HCT116 (cell line): ENCODE measurements around the gene AS3MT. TPM values are rescaled to one million over a fixed set of nuclear protein-coding genes. Genes with fewer than 3 reads are reported as not detected.

Experiments
- ATAC-seq: fragments of 200-7000 bp; cut with Tn5 transposase; 2 replicates; pipeline ENCODE4 v1.9.1; 2020; ENCODE audit warnings: mild to moderate bottlenecking, moderate library complexity
- BruUV-seq: library from RNA; stranded (reverse); fragments of 400-500 nt; replicated peaks from 2 replicates; lab custom pipeline; 2021; lab: Mats Ljungman, UMichigan
- CTCF ChIA-PET: fragments of 300-600 bp; sonication (Branson Sonifier 250); formaldehyde crosslinking; loops from one replicate; lab custom pipeline; 2021; ENCODE audit warnings: antibody characterized with exemption; lab: Charles Lee
- POLR2A ChIA-PET: fragments of 300-600, 350-600 bp; sonication (Branson Sonifier 250); formaldehyde crosslinking; loops from one replicate; lab custom pipeline; 2021; ENCODE audit warnings: antibody characterized with exemption; lab: Charles Lee
- RAD21 ChIA-PET, 2 experiments: fragments of 300-600 bp; sonication (Branson Sonifier 250); formaldehyde crosslinking; loops; one replicate each; lab custom pipeline; 2023; ENCODE audit warnings: low total read pairs in 2 of 2; ENCODE audit not compliant: uncharacterized antibody in 2 of 2, unreplicated experiment in 2 of 2, low non-redundant PET in 1 of 2; lab: Charles Lee
- DNase-seq: peaks from one replicate; pipeline ENCODE4 v3.0.0-alpha.2; 2010; ENCODE audit warnings: low read depth, low spot score
- H2AFZ ChIP-seq: fragments of 200-600 bp; shearing (Covaris generic), sonication (generic); 2 replicates; pipeline ENCODE4 v1.6.1; 2017; ENCODE audit warnings: low read depth, mixed run types, mixed read lengths, antibody characterized with exemption, low read length; ENCODE audit not compliant: poor library complexity, severe bottlenecking
- H3K27ac ChIP-seq: 2 replicates; pipeline ENCODE4 v1.5.1; 2012; ENCODE audit warnings: low read depth, low read length
- H3K27me3 ChIP-seq: fragments of 200-600 bp; sonication (generic); 2 replicates; pipeline ENCODE4 v1.6.1; 2016; ENCODE audit warnings: mixed run types, low read length, mixed read lengths; ENCODE audit not compliant: insufficient read depth
- H3K36me3 ChIP-seq, 2 experiments: fragments of 200-500 bp in 1 of 2; fragments of 200-600 bp in 1 of 2; sonication (Bioruptor generic) in 1 of 2; sonication (generic) in 1 of 2; 2 replicates each; pipeline versions ENCODE4 v1.5.1 to v1.6.1; 2014 to 2016; ENCODE audit warnings: low read length in 2 of 2, inconsistent platforms in 1 of 2, mixed read lengths in 1 of 2, mixed run types in 1 of 2; ENCODE audit not compliant: insufficient read depth in 2 of 2, control insufficient read depth in 1 of 2
- H3K4me1 ChIP-seq, 2 experiments: fragments of 200-600 bp in 1 of 2; sonication (generic) in 1 of 2; 2 replicates each; pipeline versions ENCODE4 v1.5.1 to v1.6.1; 2012 to 2017; ENCODE audit warnings: low read length in 2 of 2, inconsistent platforms in 1 of 2, mild to moderate bottlenecking in 1 of 2, mixed read lengths in 1 of 2, mixed run types in 1 of 2, moderate library complexity in 1 of 2; ENCODE audit not compliant: insufficient read depth in 2 of 2, control insufficient read depth in 1 of 2
- H3K4me2 ChIP-seq: fragments of 200-600 bp; sonication (generic); 2 replicates; pipeline ENCODE4 v1.6.1; 2017; ENCODE audit warnings: mixed run types, low read length, mixed read lengths
- H3K4me3 ChIP-seq, 2 experiments: fragments of 200-600 bp in 1 of 2; sonication (generic) in 1 of 2; replicated peaks in 1 of 2; 2 replicates each; pipeline ENCODE4 v1.5.1; 2011 to 2016; ENCODE audit warnings: low read length in 2 of 2, control low read depth in 1 of 2, low read depth in 1 of 2, mild to moderate bottlenecking in 1 of 2, mixed read lengths in 1 of 2, mixed run types in 1 of 2
- H3K79me2 ChIP-seq: fragments of 200-600 bp; sonication (generic); 2 replicates; pipeline ENCODE4 v1.6.1; 2017; ENCODE audit warnings: mild to moderate bottlenecking, mixed run types, low read length, moderate library complexity, mixed read lengths; ENCODE audit not compliant: insufficient read depth
- H3K9ac ChIP-seq: fragments of 200-600 bp; sonication (generic); 2 replicates; pipeline ENCODE4 v1.6.1; 2016; ENCODE audit warnings: low read length, mixed read lengths
- H3K9me2 ChIP-seq: fragments of 200-600 bp; sonication (generic), shearing (Covaris generic); 2 replicates; pipeline ENCODE4 v1.6.1; 2017; ENCODE audit warnings: mixed run types, mild to moderate bottlenecking, moderate library complexity; ENCODE audit not compliant: insufficient read depth
- H3K9me3 ChIP-seq, 2 experiments: fragments of 200-500 bp in 1 of 2; fragments of 200-600 bp in 1 of 2; sonication (Bioruptor generic) in 1 of 2; sonication (generic) in 1 of 2; 2 replicates each; pipeline ENCODE4 v1.6.1; 2014 to 2017; ENCODE audit warnings: low read length in 2 of 2, mixed read lengths in 2 of 2, inconsistent platforms in 1 of 2, low read depth in 1 of 2, mild to moderate bottlenecking in 1 of 2, mixed run types in 1 of 2, moderate library complexity in 1 of 2; ENCODE audit not compliant: control insufficient read depth in 1 of 2, insufficient read depth in 1 of 2
- H4K20me1 ChIP-seq: fragments of 200-600 bp; sonication (generic), shearing (Covaris generic); 2 replicates; pipeline ENCODE4 v1.6.1; 2017; ENCODE audit warnings: mixed run types, mild to moderate bottlenecking, moderate library complexity; ENCODE audit not compliant: insufficient read depth
- ATF3 ChIP-seq: IDR thresholded peaks from 2 replicates; pipeline ENCODE4 v1.6.1; 2012
- CBX3 ChIP-seq: IDR thresholded peaks from 2 replicates; pipeline ENCODE4 v1.6.1; 2012; ENCODE audit warnings: low read depth
- CEBPB ChIP-seq: IDR thresholded peaks from 2 replicates; pipeline ENCODE4 v1.6.1; 2012; ENCODE audit warnings: low read depth
- CTCF ChIP-seq, 3 experiments: fragments of 200-600 bp in 1 of 3; sonication (generic) in 1 of 3; IDR thresholded peaks in 2 of 3; conservative IDR thresholded peaks in 1 of 3; 2 replicates each; pipeline ENCODE4 v1.5.1; 2012 to 2017; ENCODE audit warnings: low read depth in 2 of 3, low read length in 2 of 3, antibody characterized with exemption in 1 of 3, borderline replicate concordance in 1 of 3, control low read depth in 1 of 3, mild to moderate bottlenecking in 1 of 3, mixed read lengths in 1 of 3, mixed run types in 1 of 3, moderate library complexity in 1 of 3; ENCODE audit not compliant: insufficient read depth in 1 of 3
- EGR1 ChIP-seq: IDR thresholded peaks from 2 replicates; pipeline ENCODE4 v1.6.1; 2012; ENCODE audit warnings: low read depth
- EZH2phosphoT487 ChIP-seq: fragments of 200-600 bp; IDR thresholded peaks from 2 replicates; pipeline ENCODE4 v1.6.1; 2018; ENCODE audit warnings: antibody characterized with exemption, borderline replicate concordance
- FOSL1 ChIP-seq: IDR thresholded peaks from 2 replicates; pipeline ENCODE4 v1.6.1; 2012; ENCODE audit warnings: low read depth
- JUND ChIP-seq: IDR thresholded peaks from 2 replicates; pipeline ENCODE4 v1.6.1; 2012
- MAX ChIP-seq: IDR thresholded peaks from 2 replicates; pipeline ENCODE4 v1.6.1; 2012
- POLR2AphosphoS5 ChIP-seq: IDR thresholded peaks from 2 replicates; pipeline ENCODE4 v1.6.1; 2011; ENCODE audit warnings: mild to moderate bottlenecking, low read depth, low read length, moderate library complexity
- RAD21 ChIP-seq: IDR thresholded peaks from 2 replicates; pipeline ENCODE4 v1.6.1; 2012; ENCODE audit warnings: low read depth, mild to moderate bottlenecking
- REST ChIP-seq: IDR thresholded peaks from 2 replicates; pipeline ENCODE4 v1.6.1; 2012; ENCODE audit warnings: low read depth
- TCF7L2 ChIP-seq: IDR thresholded peaks from 2 replicates; pipeline ENCODE4 v1.7.0; 2011; ENCODE audit warnings: borderline replicate concordance, inconsistent platforms; ENCODE audit not compliant: insufficient read depth, insufficient read length; ENCODE audit errors: extremely low read depth
- YY1 ChIP-seq: IDR thresholded peaks from 2 replicates; pipeline ENCODE4 v1.6.1; 2011; ENCODE audit warnings: low read length, low read depth, moderate library complexity, mild to moderate bottlenecking; ENCODE audit not compliant: insufficient replicate concordance; ENCODE audit errors: extremely low read depth
- ZBTB33 ChIP-seq: IDR thresholded peaks from 2 replicates; pipeline ENCODE4 v1.6.1; 2011; ENCODE audit warnings: mild to moderate bottlenecking, low read length, moderate library complexity; ENCODE audit not compliant: insufficient replicate concordance; ENCODE audit errors: extremely low read depth
- ZFX ChIP-seq: fragments of 450-650 bp; IDR thresholded peaks from 2 replicates; pipeline ENCODE4 v1.6.1; 2017
- ZNF274 ChIP-seq: fragments of 200-500 bp; sonication (Bioruptor generic); IDR thresholded peaks from 2 replicates; pipeline ENCODE4 v1.6.1; 2014; ENCODE audit warnings: mild to moderate bottlenecking, low read depth, low read length, inconsistent platforms
- intact Hi-C: fragments of 100-400 bp; cut with micrococcal nuclease; formaldehyde crosslinking; loops from 2 replicates; pipeline ENCODE4 v1.10.0; 2022
- total RNA-seq: library from RNA; stranded (reverse); gene quantifications from one replicate; pipeline ENCODE4 v1.2.1, GENCODE V29; 2021; ENCODE audit not compliant: unreplicated experiment

The AS3MT gene
- total RNA-seq, 1 experiment from 2014 or later: 0.79 TPM

GRCh38 chr10:102834143-102834542, 35.1 kb upstream of the AS3MT start:
- CTCF ChIA-PET: interaction anchor here (5.1 kb wide), 1 partner anchor 67 kb away, joined by 57 read pairs; no protein-coding TSS in a partner anchor
- H3K4me3 ChIP-seq: no peak overlapping the region

More at GRCh38 chr10:102834143-102834542, 35.1 kb upstream of the AS3MT start:
- BruUV-seq: no TSS peak
- H3K9ac ChIP-seq: no peak overlapping the region
- no peak overlapping the region for H2AFZ ChIP-seq
- intact Hi-C loops: loop anchor here (2.0 kb wide), 2 partner anchors 105 to 501 kb away; no protein-coding TSS in a partner anchor
- H3K4me2 ChIP-seq: no peak overlapping the region
- H3K36me3 ChIP-seq: no peaks in the 10 kb centered on the region
- no peaks in the 10 kb centered on the region; the same call in 1 of the 2 replicates for H3K27me3 ChIP-seq
- no peaks in the 10 kb centered on the region; a peak in 1 of 4 replicates for H3K4me1 ChIP-seq
- RAD21 ChIA-PET: no interaction called here
- H3K9me3 ChIP-seq: peaks cover 0 to 4% of the 10 kb centered on the region in 2 experiments; a peak in 1 of 4 replicates
- ATAC-seq (no peak), DNase-seq (no peak)
- POLR2A ChIA-PET: no interaction called here
- no peaks in the 10 kb centered on the region for H3K79me2 ChIP-seq
- H4K20me1 ChIP-seq: no peaks in the 10 kb centered on the region
- TF ChIP-seq CEBPB (no peak), MAX (no peak), REST (no peak), CTCF (IDR thresholded peaks at IDR 0.05 in 2 of 3, conservative IDR thresholded peaks at IDR 0.05 in 1 of 3; ENCODE audit: borderline replicate concordance in 1 of 3, insufficient read depth in 1 of 3, low read depth in 2 of 3, low read length in 2 of 3) (no peak), FOSL1 (no peak), RAD21 (no peak), ATF3 (no peak), EZH2phosphoT487 (no peak), POLR2AphosphoS5 (no peak), CBX3 (no peak), ZBTB33 (no peak), EGR1 (no peak), JUND (no peak), ZNF274 (no peak), YY1 (no peak), TCF7L2 (no peak), ZFX (no peak)
- no peak overlapping the region for H3K27ac ChIP-seq
- no peaks in the 10 kb centered on the region for H3K9me2 ChIP-seq
